ENCODE measurements around the gene DDX47. TPM values are rescaled to one million over a fixed set of nuclear protein-coding genes. Genes with fewer than 3 reads are reported as not detected.
"Not testable (repeated sequence)": the region's sequence is repeated elsewhere in the genome, so short reads cannot be mapped to it uniquely, and the experiment has no call there.

The DDX47 gene
- total and polyA plus RNA-seq, 2 of the 4 experiments (the other 2 are of a cell fraction) = 77.8 to 89.5 TPM

DNA sequence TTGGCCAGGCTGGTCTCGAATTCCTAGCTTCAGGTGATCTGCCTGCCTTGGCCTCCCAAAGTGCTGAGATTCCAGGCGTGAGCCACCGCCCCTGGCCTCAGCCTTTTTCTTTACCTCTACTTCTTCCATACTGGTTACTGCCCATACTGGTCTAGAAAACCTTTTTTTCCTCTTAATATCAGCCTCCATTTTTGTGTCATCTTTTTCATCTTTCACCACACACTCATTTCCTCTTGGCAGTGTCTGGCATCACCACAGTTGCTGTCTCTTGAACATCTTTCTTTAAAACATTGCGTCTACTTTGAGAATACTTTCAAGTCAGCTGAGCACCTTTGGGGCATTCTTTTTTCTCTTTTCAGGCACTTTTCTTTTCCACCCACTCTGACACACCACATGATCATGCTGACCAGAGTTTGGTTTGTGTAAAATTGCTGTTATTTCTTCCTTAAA is 32.7 kb downstream of the DDX47 start:
- H2BK20ac ChIP-seq (ENCODE audit: low read depth, low read length) = no peak overlapping the region
- H3K56ac ChIP-seq (ENCODE audit: extremely low read depth, insufficient read depth, low read length) = no peak overlapping the region
- H3K4ac ChIP-seq (ENCODE audit: low read depth, low read length) = no peak overlapping the region
- no peaks in the 10 kb centered on the region for H3K9me3 ChIP-seq (ENCODE audit: control insufficient read depth, insufficient read depth, low read length)
- no peak overlapping the region for H2BK5ac ChIP-seq (ENCODE audit: low read depth, low read length, poor library complexity, severe bottlenecking)
- no peak overlapping the region for H3K23ac ChIP-seq (ENCODE audit: low read depth, low read length)
- no peak overlapping the region for H3K4me3 ChIP-seq (ENCODE audit: insufficient read depth, low read depth, low read length)
- H3K79me1 ChIP-seq (ENCODE audit: low read depth in 1 of 2, low read length in 2 of 2) = no peaks in the 10 kb centered on the region; a peak in 1 of 4 replicates
- no peaks in the 10 kb centered on the region for H3K36me3 ChIP-seq (ENCODE audit: control insufficient read depth, insufficient read depth, low read length)
- no peak overlapping the region for H2AFZ ChIP-seq (replicated peaks; ENCODE audit: low read length, poor library complexity)
- H3K4me2 ChIP-seq (ENCODE audit: low read depth, low read length) = no peak overlapping the region
- no peak overlapping the region for H3K14ac ChIP-seq (replicated peaks; ENCODE audit: low read depth, low read length)
- dilution Hi-C loops (cut with HindIII; ENCODE audit: low sequenced_read_pairs, unreplicated experiment) (no loop called here), intact Hi-C loops (cut with micrococcal nuclease) (no loop called here), in situ Hi-C loops (cut with MboI; ENCODE audit: low sequenced_read_pairs) (no loop called here)
- BruUV-seq (replicated peaks) = no TSS peak
- CTCF ChIA-PET = interaction anchor here (1.5 kb wide), 1 partner anchor 9 kb away, joined by 3 read pairs; no protein-coding TSS in a partner anchor
- H4K20me1 ChIP-seq (ENCODE audit: insufficient read depth, low read length) = no peaks in the 10 kb centered on the region
- DNase-seq (no peak), ATAC-seq (ENCODE audit: low read depth) (no peak)
- peak overlapping the region; percentile 4; the same call in 1 of the 2 replicates for H3K18ac ChIP-seq (ENCODE audit: low read depth, low read length)
- no peak overlapping the region for H3K9ac ChIP-seq (ENCODE audit: low read depth, low read length)
- H2BK120ac ChIP-seq (ENCODE audit: low read depth, low read length) = no peak overlapping the region
- H2AK5ac ChIP-seq (ENCODE audit: low read depth, low read length) = 0 out of 2 replicates have a peak overlapping the region, but pooled peaks have one; percentile 8
- H3K27ac ChIP-seq (ENCODE audit: insufficient read depth, low read length) = no peak overlapping the region
- H3K4me1 ChIP-seq (ENCODE audit: control insufficient read depth, insufficient read depth, low read length) = no peaks in the 10 kb centered on the region
- H2BK15ac ChIP-seq (ENCODE audit: low read depth, low read length) = 0 out of 3 replicates have a peak overlapping the region, but pooled peaks have one; percentile 63
- H4K91ac ChIP-seq (ENCODE audit: insufficient read depth, low read depth, low read length) = no peak overlapping the region
- TF ChIP-seq, protein P1, sequence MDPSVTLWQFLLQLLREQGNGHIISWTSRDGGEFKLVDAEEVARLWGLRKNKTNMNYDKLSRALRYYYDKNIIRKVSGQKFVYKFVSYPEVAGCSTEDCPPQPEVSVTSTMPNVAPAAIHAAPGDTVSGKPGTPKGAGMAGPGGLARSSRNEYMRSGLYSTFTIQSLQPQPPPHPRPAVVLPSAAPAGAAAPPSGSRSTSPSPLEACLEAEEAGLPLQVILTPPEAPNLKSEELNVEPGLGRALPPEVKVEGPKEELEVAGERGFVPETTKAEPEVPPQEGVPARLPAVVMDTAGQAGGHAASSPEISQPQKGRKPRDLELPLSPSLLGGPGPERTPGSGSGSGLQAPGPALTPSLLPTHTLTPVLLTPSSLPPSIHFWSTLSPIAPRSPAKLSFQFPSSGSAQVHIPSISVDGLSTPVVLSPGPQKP (IDR thresholded peaks at IDR 0.05; ENCODE audit: borderline replicate concordance, low read depth, low read length) = no peak
- TF ChIP-seq MAFK (IDR thresholded peaks at IDR 0.05; ENCODE audit: low read depth, low read length) (no peak), RAD21 (IDR thresholded peaks at IDR 0.05; ENCODE audit: low read length) (no peak), NFE2L2 (IDR thresholded peaks at IDR 0.05; ENCODE audit: low read depth, low read length) (no peak), RCOR1 (IDR thresholded peaks at IDR 0.05; ENCODE audit: insufficient replicate concordance, low read length) (no peak), CHD1 (IDR thresholded peaks at IDR 0.05; ENCODE audit: low read depth, low read length) (no peak), MXI1 (IDR thresholded peaks at IDR 0.05; ENCODE audit: borderline replicate concordance, low read depth, low read length) (no peak), RFX5 (IDR thresholded peaks at IDR 0.05; ENCODE audit: low read depth, low read length) (no peak)
- POLR2A ChIA-PET (ENCODE audit: unreplicated experiment) = no interaction called here
- no peak overlapping the region for H4K5ac ChIP-seq (ENCODE audit: low read depth, low read length)
- H4K8ac ChIP-seq (ENCODE audit: low read depth in 2 of 2, low read length in 2 of 2) = 0 out of 4 replicates have a peak overlapping the region, but pooled peaks of 1 of the 2 experiments have one; percentile 41
- WGBS, 2 experiments (ENCODE audit: extremely low coverage in 2 of 2, insufficient read length in 1 of 2) = 100% methylated on average over 2 of the region's 4 CpGs; no CpG with 5 or more reads in 1 of the 2 experiments
- no peaks in the 10 kb centered on the region for H3K9me1 ChIP-seq (ENCODE audit: insufficient read depth, low read length)
- no peaks in the 10 kb centered on the region for H3K27me3 ChIP-seq (ENCODE audit: control insufficient read depth, insufficient read depth, low read length)
- no peak overlapping the region for H2AK9ac ChIP-seq (replicated peaks; ENCODE audit: low read depth, low read length, poor library complexity)

DNA sequence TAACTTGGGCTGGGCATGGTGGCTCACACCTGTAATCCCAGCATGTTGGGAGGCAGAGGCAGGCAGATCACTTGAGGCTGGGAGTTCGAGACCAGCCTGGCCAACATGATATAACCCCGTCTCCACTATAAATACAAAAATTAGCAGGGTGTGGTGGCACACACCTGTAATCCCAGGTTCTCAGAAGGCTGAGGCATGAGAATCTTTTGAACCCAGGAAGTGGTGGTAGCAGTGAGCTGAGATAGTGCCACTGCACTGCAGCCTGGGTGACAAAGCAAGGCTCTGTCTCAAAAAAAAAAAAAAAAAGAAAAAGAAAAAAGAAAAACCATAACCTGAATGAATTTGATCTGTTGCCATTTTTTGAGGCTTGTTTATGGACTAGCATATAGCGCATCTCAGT is 33.6 kb downstream of the DDX47 start:
- H2BK15ac ChIP-seq (ENCODE audit: low read depth, low read length); H4K5ac ChIP-seq (ENCODE audit: low read depth, low read length); H2BK5ac ChIP-seq (ENCODE audit: low read depth, low read length, poor library complexity, severe bottlenecking); H3K18ac ChIP-seq (ENCODE audit: low read depth, low read length); H3K9ac ChIP-seq (ENCODE audit: low read depth, low read length); H3K4me3 ChIP-seq (ENCODE audit: insufficient read depth, low read depth, low read length); H3K9me3 ChIP-seq (ENCODE audit: control insufficient read depth, insufficient read depth, low read length); H4K91ac ChIP-seq (ENCODE audit: insufficient read depth, low read depth, low read length); DNase-seq; ATAC-seq (ENCODE audit: low read depth); H2AK9ac ChIP-seq (replicated peaks; ENCODE audit: low read depth, low read length, poor library complexity); H3K4me1 ChIP-seq (ENCODE audit: control insufficient read depth, insufficient read depth, low read length); H3K56ac ChIP-seq (ENCODE audit: extremely low read depth, insufficient read depth, low read length); H2AK5ac ChIP-seq (ENCODE audit: low read depth, low read length); H3K14ac ChIP-seq (replicated peaks; ENCODE audit: low read depth, low read length); BruUV-seq (replicated peaks); H3K4me2 ChIP-seq (ENCODE audit: low read depth, low read length); H3K4ac ChIP-seq (ENCODE audit: low read depth, low read length); intact Hi-C loops (cut with micrococcal nuclease); H2BK120ac ChIP-seq (ENCODE audit: low read depth, low read length); in situ Hi-C loops (cut with MboI; ENCODE audit: low sequenced_read_pairs); H4K8ac ChIP-seq (ENCODE audit: low read depth in 2 of 2, low read length in 2 of 2); H3K9me1 ChIP-seq (ENCODE audit: insufficient read depth, low read length); H3K36me3 ChIP-seq (ENCODE audit: control insufficient read depth, insufficient read depth, low read length); H4K20me1 ChIP-seq (ENCODE audit: insufficient read depth, low read length); POLR2A ChIA-PET (ENCODE audit: unreplicated experiment); H2BK20ac ChIP-seq (ENCODE audit: low read depth, low read length); H2AFZ ChIP-seq (replicated peaks; ENCODE audit: low read length, poor library complexity); H3K27me3 ChIP-seq (ENCODE audit: control insufficient read depth, insufficient read depth, low read length); H3K27ac ChIP-seq (ENCODE audit: insufficient read depth, low read length); H3K23ac ChIP-seq (ENCODE audit: low read depth, low read length); dilution Hi-C loops (cut with HindIII; ENCODE audit: low sequenced_read_pairs, unreplicated experiment); H3K79me1 ChIP-seq (ENCODE audit: low read depth in 1 of 2, low read length in 2 of 2): not testable (repeated sequence)
- CTCF ChIA-PET = interaction anchor here (1.5 kb wide), 1 partner anchor 10 kb away, joined by 3 read pairs; no protein-coding TSS in a partner anchor
- WGBS, 2 experiments (ENCODE audit: extremely low coverage in 2 of 2, insufficient read length in 1 of 2) = no CpG with 5 or more reads among the region's 3 CpGs
